HCT116 (cell line): Measurements from ENCODE around the gene FNIP2. TPM values are rescaled to one million over a fixed set of nuclear protein-coding genes. Genes with fewer than 3 reads are reported as not detected.

Source experiments
- ATAC-seq: fragments of 200-7000 bp; cut with Tn5 transposase; 2 replicates; pipeline ENCODE4 v1.9.1; 2020; ENCODE audit warnings: mild to moderate bottlenecking, moderate library complexity
- BruUV-seq: library from RNA; stranded (reverse); fragments of 400-500 nt; replicated peaks from 2 replicates; lab custom pipeline; 2021; lab: Mats Ljungman, UMichigan
- CTCF ChIA-PET: fragments of 300-600 bp; sonication (Branson Sonifier 250); formaldehyde crosslinking; loops from one replicate; lab custom pipeline; 2021; ENCODE audit warnings: antibody characterized with exemption; lab: Charles Lee
- POLR2A ChIA-PET: fragments of 300-600, 350-600 bp; sonication (Branson Sonifier 250); formaldehyde crosslinking; loops from one replicate; lab custom pipeline; 2021; ENCODE audit warnings: antibody characterized with exemption; lab: Charles Lee
- RAD21 ChIA-PET, 2 experiments: fragments of 300-600 bp; sonication (Branson Sonifier 250); formaldehyde crosslinking; loops; one replicate each; lab custom pipeline; 2023; ENCODE audit warnings: low total read pairs in 2 of 2; ENCODE audit not compliant: uncharacterized antibody in 2 of 2, unreplicated experiment in 2 of 2, low non-redundant PET in 1 of 2; lab: Charles Lee
- DNase-seq: peaks from one replicate; pipeline ENCODE4 v3.0.0-alpha.2; 2010; ENCODE audit warnings: low read depth, low spot score
- H2AFZ ChIP-seq: fragments of 200-600 bp; shearing (Covaris generic), sonication (generic); 2 replicates; pipeline ENCODE4 v1.6.1; 2017; ENCODE audit warnings: low read depth, mixed run types, mixed read lengths, antibody characterized with exemption, low read length; ENCODE audit not compliant: poor library complexity, severe bottlenecking
- H3K27ac ChIP-seq: 2 replicates; pipeline ENCODE4 v1.5.1; 2012; ENCODE audit warnings: low read depth, low read length
- H3K27me3 ChIP-seq: fragments of 200-600 bp; sonication (generic); 2 replicates; pipeline ENCODE4 v1.6.1; 2016; ENCODE audit warnings: mixed run types, low read length, mixed read lengths; ENCODE audit not compliant: insufficient read depth
- H3K36me3 ChIP-seq, 2 experiments: fragments of 200-500 bp in 1 of 2; fragments of 200-600 bp in 1 of 2; sonication (Bioruptor generic) in 1 of 2; sonication (generic) in 1 of 2; 2 replicates each; pipeline versions ENCODE4 v1.5.1 to v1.6.1; 2014 to 2016; ENCODE audit warnings: low read length in 2 of 2, inconsistent platforms in 1 of 2, mixed read lengths in 1 of 2, mixed run types in 1 of 2; ENCODE audit not compliant: insufficient read depth in 2 of 2, control insufficient read depth in 1 of 2
- H3K4me1 ChIP-seq, 2 experiments: fragments of 200-600 bp in 1 of 2; sonication (generic) in 1 of 2; 2 replicates each; pipeline versions ENCODE4 v1.5.1 to v1.6.1; 2012 to 2017; ENCODE audit warnings: low read length in 2 of 2, inconsistent platforms in 1 of 2, mild to moderate bottlenecking in 1 of 2, mixed read lengths in 1 of 2, mixed run types in 1 of 2, moderate library complexity in 1 of 2; ENCODE audit not compliant: insufficient read depth in 2 of 2, control insufficient read depth in 1 of 2
- H3K4me2 ChIP-seq: fragments of 200-600 bp; sonication (generic); 2 replicates; pipeline ENCODE4 v1.6.1; 2017; ENCODE audit warnings: mixed run types, low read length, mixed read lengths
- H3K4me3 ChIP-seq, 2 experiments: fragments of 200-600 bp in 1 of 2; sonication (generic) in 1 of 2; replicated peaks in 1 of 2; 2 replicates each; pipeline ENCODE4 v1.5.1; 2011 to 2016; ENCODE audit warnings: low read length in 2 of 2, control low read depth in 1 of 2, low read depth in 1 of 2, mild to moderate bottlenecking in 1 of 2, mixed read lengths in 1 of 2, mixed run types in 1 of 2
- H3K79me2 ChIP-seq: fragments of 200-600 bp; sonication (generic); 2 replicates; pipeline ENCODE4 v1.6.1; 2017; ENCODE audit warnings: mild to moderate bottlenecking, mixed run types, low read length, moderate library complexity, mixed read lengths; ENCODE audit not compliant: insufficient read depth
- H3K9ac ChIP-seq: fragments of 200-600 bp; sonication (generic); 2 replicates; pipeline ENCODE4 v1.6.1; 2016; ENCODE audit warnings: low read length, mixed read lengths
- H3K9me2 ChIP-seq: fragments of 200-600 bp; sonication (generic), shearing (Covaris generic); 2 replicates; pipeline ENCODE4 v1.6.1; 2017; ENCODE audit warnings: mixed run types, mild to moderate bottlenecking, moderate library complexity; ENCODE audit not compliant: insufficient read depth
- H3K9me3 ChIP-seq, 2 experiments: fragments of 200-500 bp in 1 of 2; fragments of 200-600 bp in 1 of 2; sonication (Bioruptor generic) in 1 of 2; sonication (generic) in 1 of 2; 2 replicates each; pipeline ENCODE4 v1.6.1; 2014 to 2017; ENCODE audit warnings: low read length in 2 of 2, mixed read lengths in 2 of 2, inconsistent platforms in 1 of 2, low read depth in 1 of 2, mild to moderate bottlenecking in 1 of 2, mixed run types in 1 of 2, moderate library complexity in 1 of 2; ENCODE audit not compliant: control insufficient read depth in 1 of 2, insufficient read depth in 1 of 2
- H4K20me1 ChIP-seq: fragments of 200-600 bp; sonication (generic), shearing (Covaris generic); 2 replicates; pipeline ENCODE4 v1.6.1; 2017; ENCODE audit warnings: mixed run types, mild to moderate bottlenecking, moderate library complexity; ENCODE audit not compliant: insufficient read depth
- ATF3 ChIP-seq: IDR thresholded peaks from 2 replicates; pipeline ENCODE4 v1.6.1; 2012
- CBX3 ChIP-seq: IDR thresholded peaks from 2 replicates; pipeline ENCODE4 v1.6.1; 2012; ENCODE audit warnings: low read depth
- CTCF ChIP-seq, 3 experiments: fragments of 200-600 bp in 1 of 3; sonication (generic) in 1 of 3; IDR thresholded peaks in 2 of 3; conservative IDR thresholded peaks in 1 of 3; 2 replicates each; pipeline ENCODE4 v1.5.1; 2012 to 2017; ENCODE audit warnings: low read depth in 2 of 3, low read length in 2 of 3, antibody characterized with exemption in 1 of 3, borderline replicate concordance in 1 of 3, control low read depth in 1 of 3, mild to moderate bottlenecking in 1 of 3, mixed read lengths in 1 of 3, mixed run types in 1 of 3, moderate library complexity in 1 of 3; ENCODE audit not compliant: insufficient read depth in 1 of 3
- EGR1 ChIP-seq: IDR thresholded peaks from 2 replicates; pipeline ENCODE4 v1.6.1; 2012; ENCODE audit warnings: low read depth
- EZH2phosphoT487 ChIP-seq: fragments of 200-600 bp; IDR thresholded peaks from 2 replicates; pipeline ENCODE4 v1.6.1; 2018; ENCODE audit warnings: antibody characterized with exemption, borderline replicate concordance
- SRF ChIP-seq: IDR thresholded peaks from 2 replicates; pipeline ENCODE4 v1.6.1; 2012; ENCODE audit warnings: low read depth
- TCF7L2 ChIP-seq: IDR thresholded peaks from 2 replicates; pipeline ENCODE4 v1.7.0; 2011; ENCODE audit warnings: borderline replicate concordance, inconsistent platforms; ENCODE audit not compliant: insufficient read depth, insufficient read length; ENCODE audit errors: extremely low read depth
- ZFX ChIP-seq: fragments of 450-650 bp; IDR thresholded peaks from 2 replicates; pipeline ENCODE4 v1.6.1; 2017
- intact Hi-C: fragments of 100-400 bp; cut with micrococcal nuclease; formaldehyde crosslinking; loops from 2 replicates; pipeline ENCODE4 v1.10.0; 2022
- total RNA-seq: library from RNA; stranded (reverse); gene quantifications from one replicate; pipeline ENCODE4 v1.2.1, GENCODE V29; 2021; ENCODE audit not compliant: unreplicated experiment

The FNIP2 gene
- total RNA-seq, 1 experiment from 2014 or later, result 4.8 TPM

GRCh38 chr4:158941321-158941720, 172.5 kb downstream of the FNIP2 start:
- no TSS peak for BruUV-seq
- POLR2A ChIA-PET, result no interaction called here

More at GRCh38 chr4:158941321-158941720, 172.5 kb downstream of the FNIP2 start:
- Histone ChIP-seq H3K9ac (no peak overlapping the region), H3K79me2 (no peaks in the 10 kb centered on the region), H3K27me3 (no peaks in the 10 kb centered on the region), H3K9me2 (no peaks in the 10 kb centered on the region), H2AFZ (no peak overlapping the region), H4K20me1 (no peaks in the 10 kb centered on the region), H3K4me3 (no peak overlapping the region), H3K4me2 (no peak overlapping the region), H3K27ac (no peak overlapping the region), H3K9me3 (no peaks in the 10 kb centered on the region), H3K4me1 (no peaks in the 10 kb centered on the region), H3K36me3 (no peaks in the 10 kb centered on the region)
- no peak for TF ChIP-seq EZH2phosphoT487
- TF ChIP-seq CBX3, result no peak
- no peak for TF ChIP-seq ZFX
- TF ChIP-seq SRF, result no peak
- TF ChIP-seq ATF3, result no peak
- no peak for TF ChIP-seq CTCF (IDR thresholded peaks at IDR 0.05 in 2 of 3, conservative IDR thresholded peaks at IDR 0.05 in 1 of 3; ENCODE audit: borderline replicate concordance in 1 of 3, insufficient read depth in 1 of 3, low read depth in 2 of 3, low read length in 2 of 3)
- no peak for TF ChIP-seq TCF7L2
- no peak for TF ChIP-seq EGR1
- ATAC-seq, result no peak
- CTCF ChIA-PET, result no interaction called here
- intact Hi-C loops, result no loop called here
- DNase-seq, result no peak
- RAD21 ChIA-PET, result no interaction called here
